ENCODE data around the gene UBE2E2.

DNA sequence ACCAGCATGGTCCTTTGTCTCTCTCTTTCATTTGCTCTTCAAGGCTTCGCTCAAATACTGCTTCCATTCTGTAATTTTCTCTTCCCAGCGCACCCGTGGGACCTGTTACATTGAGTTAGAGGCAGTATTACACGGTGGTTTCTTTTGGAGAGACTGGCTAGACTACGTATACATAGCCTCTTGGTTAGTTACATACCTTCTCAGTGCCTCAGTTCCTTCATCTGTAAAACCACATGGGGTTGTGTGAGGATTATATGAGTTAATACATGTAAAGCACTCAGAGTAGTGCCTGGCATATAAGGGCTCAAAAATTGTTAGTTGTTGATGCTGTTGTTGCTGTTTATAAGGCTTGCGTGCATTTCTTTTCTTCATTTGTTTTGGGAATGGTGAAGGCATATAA lies 33.8 kb downstream of the UBE2E2 start:
- TF ChIP-seq POLR2A (IDR thresholded peaks at IDR 0.05; ENCODE audit: low read depth, low read length) (no peak), POLR2AphosphoS5 (IDR thresholded peaks at IDR 0.05; ENCODE audit: low read depth, low read length) (no peak)
